GM23338 (cell line): ENCODE data around the gene CACNB2.

Source experiments
- CREB1 ChIP-seq: fragments of 250-450 bp; sonication (Bioruptor Pico); IDR thresholded peaks from 2 replicates; pipeline ENCODE4 v1.5.0; 2020; ENCODE audit warnings: low read depth, mild to moderate bottlenecking, moderate library complexity
- CTCF ChIP-seq, 2 experiments: fragments of 200-600 bp in 1 of 2; sonication (generic) in 1 of 2; conservative IDR thresholded peaks; 2 replicates each; pipeline versions ENCODE4 v1.5.1 to v1.6.1; 2016 to 2017; ENCODE audit warnings: antibody characterized with exemption in 2 of 2, low read depth in 2 of 2, mild to moderate bottlenecking in 2 of 2, moderate library complexity in 1 of 2
- ETS1 ChIP-seq: IDR thresholded peaks from 2 replicates; pipeline ENCODE4 v1.6.1; 2016; ENCODE audit warnings: antibody characterized with exemption
- EZH2 ChIP-seq: fragments of 200-600 bp; sonication (generic); IDR thresholded peaks from one replicate; pipeline ENCODE4 v1.8.0; 2017; ENCODE audit warnings: antibody characterized with exemption, mild to moderate bottlenecking, low read depth; ENCODE audit not compliant: unreplicated experiment
- EZH2phosphoT487 ChIP-seq: fragments of 200-600 bp; sonication (generic); IDR thresholded peaks from one replicate; pipeline ENCODE4 v1.8.1; 2018; ENCODE audit warnings: antibody characterized with exemption; ENCODE audit not compliant: unreplicated experiment
- JUNB ChIP-seq: IDR thresholded peaks from one replicate; pipeline ENCODE4 v1.6.1; 2016; ENCODE audit warnings: antibody characterized with exemption; ENCODE audit not compliant: unreplicated experiment
- POLR2AphosphoS5 ChIP-seq: IDR thresholded peaks from 2 replicates; pipeline ENCODE4 v1.6.1; 2016; ENCODE audit warnings: antibody characterized with exemption, low read depth
- ZNF114 ChIP-seq: fragments of 250-450 bp; sonication (Bioruptor Pico); IDR thresholded peaks from 2 replicates; pipeline ENCODE4 v1.5.0; 2020; ENCODE audit warnings: mild to moderate bottlenecking, moderate library complexity
- ZNF462 ChIP-seq: fragments of 250-450 bp; sonication (Bioruptor Pico); IDR thresholded peaks from 2 replicates; pipeline ENCODE4 v1.5.0; 2020; ENCODE audit warnings: mild to moderate bottlenecking, moderate library complexity

- TF ChIP-seq CTCF (conservative IDR thresholded peaks at IDR 0.05; ENCODE audit: low read depth in 2 of 2): no peak
- TF ChIP-seq EZH2: no peak
- no peak for TF ChIP-seq ZNF462 (CRISPR knock-in tag)
- TF ChIP-seq CREB1: no peak
- no peak for TF ChIP-seq ETS1
- no peak for TF ChIP-seq JUNB
- TF ChIP-seq ZNF114 (CRISPR knock-in tag): no peak
- TF ChIP-seq POLR2AphosphoS5: no peak
- TF ChIP-seq EZH2phosphoT487: no peak
Measured at GRCh38 chr10:18261768-18262231, 121.6 kb downstream of the CACNB2 start.
